ENCODE measurements around the gene HOXA4. TPM values are rescaled to one million over a fixed set of nuclear protein-coding genes. Genes with fewer than 3 reads are reported as not detected.

Gene HOXA4
- polyA plus RNA-seq, 1 experiment: 1.3 TPM

DNA sequence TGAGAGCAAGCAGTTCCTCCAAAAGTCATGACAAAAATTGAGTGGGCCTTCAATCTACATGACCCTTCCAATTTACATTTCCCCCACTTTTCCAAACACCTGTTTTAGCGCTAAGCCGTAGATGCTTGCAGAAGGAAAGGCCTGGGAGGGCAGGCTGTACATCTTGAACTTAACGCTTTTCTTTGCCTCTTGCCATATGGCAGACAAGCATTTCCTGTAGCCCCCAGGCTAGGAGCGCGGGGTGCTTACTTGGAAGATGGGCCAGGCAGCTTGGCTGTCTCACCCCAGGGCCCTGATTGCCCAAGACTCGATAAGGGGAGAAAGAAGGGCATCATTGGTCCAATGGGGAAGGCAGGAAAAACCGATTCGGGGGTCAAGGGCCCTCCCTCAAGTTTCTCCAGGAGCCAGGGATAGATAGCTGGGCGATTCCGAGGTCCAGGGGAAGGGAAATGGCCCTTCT is 41.8 kb upstream of the HOXA4 start:
- Histone ChIP-seq H3K4me3 (ENCODE audit: low read depth, low read length) (peak overlapping the region; percentile 72), H3K36me3 (ENCODE audit: control insufficient read depth, insufficient read depth, low read length) (peaks cover 15% of the 10 kb centered on the region), H3K27me3 (ENCODE audit: control insufficient read depth, insufficient read depth, low read length) (no peaks in the 10 kb centered on the region)
- TF ChIP-seq, protein P1, sequence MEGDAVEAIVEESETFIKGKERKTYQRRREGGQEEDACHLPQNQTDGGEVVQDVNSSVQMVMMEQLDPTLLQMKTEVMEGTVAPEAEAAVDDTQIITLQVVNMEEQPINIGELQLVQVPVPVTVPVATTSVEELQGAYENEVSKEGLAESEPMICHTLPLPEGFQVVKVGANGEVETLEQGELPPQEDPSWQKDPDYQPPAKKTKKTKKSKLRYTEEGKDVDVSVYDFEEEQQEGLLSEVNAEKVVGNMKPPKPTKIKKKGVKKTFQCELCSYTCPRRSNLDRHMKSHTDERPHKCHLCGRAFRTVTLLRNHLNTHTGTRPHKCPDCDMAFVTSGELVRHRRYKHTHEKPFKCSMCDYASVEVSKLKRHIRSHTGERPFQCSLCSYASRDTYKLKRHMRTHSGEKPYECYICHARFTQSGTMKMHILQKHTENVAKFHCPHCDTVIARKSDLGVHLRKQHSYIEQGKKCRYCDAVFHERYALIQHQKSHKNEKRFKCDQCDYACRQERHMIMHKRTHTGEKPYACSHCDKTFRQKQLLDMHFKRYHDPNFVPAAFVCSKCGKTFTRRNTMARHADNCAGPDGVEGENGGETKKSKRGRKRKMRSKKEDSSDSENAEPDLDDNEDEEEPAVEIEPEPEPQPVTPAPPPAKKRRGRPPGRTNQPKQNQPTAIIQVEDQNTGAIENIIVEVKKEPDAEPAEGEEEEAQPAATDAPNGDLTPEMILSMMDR (IDR thresholded peaks at IDR 0.05; ENCODE audit: insufficient read depth, low read depth, low read length): no peak
- no peak for DNase-seq (ENCODE audit: low read depth)
- CTCF ChIA-PET: interaction anchor here (0.8 to 16.1 kb wide), 8 partner anchors 7 to 905 kb away, joined by 3 to 187 read pairs (median 4); partner anchors contain the start of gene HOXA11
- POLR2A ChIA-PET: interaction anchor here (1.1 to 1.3 kb wide), 2 partner anchors 15 to 23 kb away, joined by 6 to 8 read pairs; no protein-coding TSS in a partner anchor

DNA sequence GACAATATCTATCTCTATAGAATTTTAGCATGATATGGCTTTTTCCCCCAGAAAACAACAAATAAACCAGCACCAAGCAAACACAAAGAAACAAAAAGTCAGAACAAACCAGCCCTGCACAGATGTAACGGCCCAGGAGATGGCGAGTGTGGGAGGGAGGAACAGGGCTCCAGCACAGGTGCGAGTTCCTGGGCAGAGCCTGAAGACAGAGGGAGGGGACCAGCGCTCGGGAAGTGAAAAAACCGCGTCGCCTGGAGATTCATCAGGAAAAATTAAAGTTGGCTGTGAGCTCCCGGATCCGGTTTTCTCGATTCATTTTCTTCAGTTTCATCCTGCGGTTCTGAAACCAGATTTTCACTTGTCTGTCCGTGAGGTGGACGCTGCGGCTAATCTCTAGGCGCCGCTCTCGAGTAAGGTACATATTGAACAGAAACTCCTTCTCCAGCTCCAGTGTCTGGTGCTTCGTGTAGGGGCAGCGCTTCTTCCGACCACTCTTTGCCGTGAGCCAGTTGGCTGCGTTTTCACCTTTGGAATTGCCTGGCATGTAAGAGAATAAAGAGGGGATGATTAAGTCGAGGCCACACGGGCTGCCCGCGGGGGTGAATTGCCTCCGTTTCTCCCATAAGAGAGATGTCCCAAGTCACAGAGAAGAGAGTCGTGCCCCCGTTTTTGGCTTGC is 41.2 kb upstream of the HOXA4 start:
- POLR2A ChIA-PET: interaction anchor here (1.3 kb wide), 1 partner anchor 15 kb away, joined by 8 read pairs; no protein-coding TSS in a partner anchor
- H3K4me3 ChIP-seq (ENCODE audit: low read depth, low read length): peak overlapping the region; percentile 72
- no peak for DNase-seq (ENCODE audit: low read depth)

DNA sequence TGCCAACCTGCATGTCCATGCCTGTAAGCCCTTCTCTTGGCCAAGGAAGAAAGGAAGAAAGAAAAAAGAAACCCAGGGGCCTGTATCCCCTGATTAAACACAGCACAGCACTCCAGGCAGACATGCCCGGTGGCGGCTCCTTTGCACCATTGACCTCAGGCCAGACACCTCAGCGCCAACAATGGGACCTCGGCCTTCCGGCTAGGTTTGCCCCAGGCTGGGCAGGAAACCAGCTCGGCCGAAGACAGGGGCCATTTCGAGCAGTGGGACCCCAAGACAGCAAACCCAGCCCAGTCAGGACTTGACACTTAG is 40.7 kb upstream of the HOXA4 start:
- DNase-seq (ENCODE audit: low read depth): no peak
- ChIA-PET POLR2A (no interaction called here), CTCF (interaction anchor here (1.4 to 16.1 kb wide), 4 partner anchors 8 to 23 kb away, joined by 3 to 187 read pairs (median 28); partner anchors contain the start of gene HOXA11)
- Histone ChIP-seq H3K36me3 (ENCODE audit: control insufficient read depth, insufficient read depth, low read length) (peaks cover 13% of the 10 kb centered on the region), H3K27me3 (ENCODE audit: control insufficient read depth, insufficient read depth, low read length) (no peaks in the 10 kb centered on the region), H3K4me3 (ENCODE audit: low read depth, low read length) (peak overlapping the region; percentile 72)
- TF ChIP-seq, protein P1 (IDR thresholded peaks at IDR 0.05; ENCODE audit: insufficient read depth, low read depth, low read length): no peak

More for the DNA sequence above, 41.2 kb upstream of the HOXA4 start:
- TF ChIP-seq, protein P1 (IDR thresholded peaks at IDR 0.05; ENCODE audit: insufficient read depth, low read depth, low read length): 0 out of 2 replicates have a peak, but pooled peaks have one; percentile 5
- CTCF ChIA-PET: interaction anchor here (1.4 to 16.1 kb wide), 4 partner anchors 8 to 23 kb away, joined by 3 to 187 read pairs (median 28); partner anchors contain the start of gene HOXA11
- Histone ChIP-seq H3K27me3 (ENCODE audit: control insufficient read depth, insufficient read depth, low read length) (no peaks in the 10 kb centered on the region), H3K36me3 (ENCODE audit: control insufficient read depth, insufficient read depth, low read length) (peaks cover 13% of the 10 kb centered on the region)

DNA sequence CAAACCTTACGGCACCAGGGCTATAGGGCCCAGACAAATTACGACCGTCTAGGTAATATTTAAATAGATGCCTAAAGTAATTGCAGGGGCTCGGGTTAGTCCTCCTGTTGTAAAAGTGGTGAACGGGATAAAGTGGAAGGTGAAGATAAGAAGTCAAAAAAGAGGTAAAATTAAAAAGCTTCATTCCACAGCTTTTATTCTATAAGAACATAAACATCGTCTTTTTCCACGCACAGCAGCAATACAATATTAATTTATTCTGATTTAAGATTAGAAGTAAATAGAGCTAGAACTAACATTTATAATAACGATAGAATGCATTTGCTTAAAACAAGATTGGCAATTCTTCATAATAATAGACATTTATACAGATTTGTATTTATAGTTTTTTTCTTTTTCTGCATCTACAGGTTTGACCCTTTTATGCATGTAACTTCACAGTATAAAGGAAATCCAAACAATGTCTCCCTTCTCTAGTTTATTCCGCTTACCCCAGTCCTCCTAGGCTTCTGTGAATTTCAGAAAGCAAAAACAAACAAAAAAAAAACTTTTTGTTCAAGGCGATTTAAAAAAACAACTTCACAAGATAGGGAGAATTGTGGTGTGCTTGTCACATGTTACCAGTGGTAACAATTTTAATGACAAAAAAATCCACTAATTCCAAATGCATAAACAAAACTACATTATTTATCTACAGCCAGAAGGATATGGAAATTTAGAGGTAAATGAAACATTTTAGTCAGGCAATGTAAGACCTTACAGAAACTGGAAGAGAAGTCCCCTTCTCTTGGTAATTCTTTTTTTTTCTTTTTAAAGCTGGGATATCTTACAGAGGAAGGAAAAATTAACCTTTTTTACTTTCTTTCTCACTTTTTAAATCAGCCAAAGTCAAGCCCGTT is 40.1 kb upstream of the HOXA4 start:
- ChIA-PET CTCF (interaction anchor here (1.4 to 16.1 kb wide), 4 partner anchors 9 to 24 kb away, joined by 3 to 187 read pairs (median 28); partner anchors contain the start of gene HOXA11), POLR2A (interaction anchor here (0.5 kb wide), 1 partner anchor 176 kb away, joined by 3 read pairs; no protein-coding TSS in a partner anchor)
- DNase-seq (ENCODE audit: low read depth): no peak
- peaks cover 13% of the 10 kb centered on the region for H3K36me3 ChIP-seq (ENCODE audit: control insufficient read depth, insufficient read depth, low read length)
- TF ChIP-seq, protein P1 (IDR thresholded peaks at IDR 0.05; ENCODE audit: insufficient read depth, low read depth, low read length): no peak
- H3K4me3 ChIP-seq (ENCODE audit: low read depth, low read length): peak overlapping the region; percentile 72
- H3K27me3 ChIP-seq (ENCODE audit: control insufficient read depth, insufficient read depth, low read length): no peaks in the 10 kb centered on the region

Data from BJ (cell line).